HG03025 (cell line): ENCODE results near the gene A4GNT.
"Not testable (repeated sequence)": the region's sequence is repeated elsewhere in the genome, so short reads cannot be mapped to it uniquely, and the experiment has no call there.

Experiments used
- ATAC-seq: cut with Tn5 transposase; IDR thresholded peaks from one replicate; pipeline ENCODE4 v1.9.1; 2021; ENCODE audit warnings: mild to moderate bottlenecking, moderate library complexity; ENCODE audit not compliant: unreplicated experiment, low FRiP score

The A4GNT gene

GRCh38 chr3:138119423-138119766 lies 12.8 kb downstream of the A4GNT start:
- no peak for ATAC-seq

- peak; percentile 74 for ATAC-seq
Measured at GRCh38 chr3:138118612-138119422, 13.4 kb downstream of the A4GNT start.

GRCh38 chr3:138114988-138115971 lies 16.9 kb downstream of the A4GNT start, which contains the start of gene DZIP1L:
TSS of gene DZIP1L (minus strand) at chr3:138115608. CDS start at chr3:138103971, 11,637 bp downstream.
- ATAC-seq = no peak

GRCh38 chr3:138114431-138114918 lies 17.7 kb downstream of the A4GNT start:
- no peak for ATAC-seq

- ATAC-seq = no peak
Measured at GRCh38 chr3:138113326-138113725, 18.9 kb downstream of the A4GNT start.

- ATAC-seq = no peak
Measured at GRCh38 chr3:138112362-138112761, 19.8 kb downstream of the A4GNT start.

- ATAC-seq = no peak
Measured at GRCh38 chr3:138105598-138105997, 26.6 kb downstream of the A4GNT start.

- ATAC-seq = no peak
Measured at GRCh38 chr3:138103466-138103865, 28.7 kb downstream of the A4GNT start.

- not testable (repeated sequence) for ATAC-seq
Measured at GRCh38 chr3:138101351-138101940, 30.7 kb downstream of the A4GNT start.

GRCh38 chr3:138099417-138099816 lies 32.8 kb downstream of the A4GNT start:
- no peak for ATAC-seq

GRCh38 chr3:138097192-138098172 lies 34.7 kb downstream of the A4GNT start:
- ATAC-seq = no peak

GRCh38 chr3:138093721-138094120 lies 38.5 kb downstream of the A4GNT start:
- ATAC-seq = no peak

GRCh38 chr3:138092023-138092422 lies 40.2 kb downstream of the A4GNT start:
- no peak for ATAC-seq

- no peak for ATAC-seq
Measured at GRCh38 chr3:138089091-138089490, 43.1 kb downstream of the A4GNT start.

GRCh38 chr3:138085745-138086144 lies 46.4 kb downstream of the A4GNT start:
- not testable (repeated sequence) for ATAC-seq

GRCh38 chr3:138084196-138084595 lies 48.0 kb downstream of the A4GNT start:
- no peak for ATAC-seq

GRCh38 chr3:138082992-138083386 lies 49.2 kb downstream of the A4GNT start:
- ATAC-seq = no peak

- ATAC-seq = no peak
Measured at GRCh38 chr3:138082085-138082991, 49.9 kb downstream of the A4GNT start.
